ENCODE measurements around the gene PIAS2.

DNA sequence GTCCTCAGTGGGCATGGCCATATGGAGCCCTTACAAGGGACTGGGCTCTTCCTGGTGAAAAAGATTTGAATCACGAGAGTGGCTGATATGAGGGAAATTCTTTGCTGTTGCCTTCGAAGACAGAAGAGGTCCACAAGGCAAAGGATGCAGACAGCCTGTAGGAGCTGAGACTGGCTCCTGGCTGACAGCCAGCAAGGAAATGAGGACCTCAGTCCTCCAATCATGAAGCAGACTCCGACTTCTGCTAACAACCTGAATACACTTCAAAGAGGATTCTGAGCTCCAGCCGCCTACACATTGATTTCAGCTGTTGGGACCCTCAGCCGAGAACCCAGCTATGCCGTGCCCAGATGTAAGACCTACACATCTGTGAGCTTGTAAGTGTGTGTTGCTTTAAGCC is 157.4 kb downstream of the PIAS2 start:
- TF ChIP-seq, protein P1, sequence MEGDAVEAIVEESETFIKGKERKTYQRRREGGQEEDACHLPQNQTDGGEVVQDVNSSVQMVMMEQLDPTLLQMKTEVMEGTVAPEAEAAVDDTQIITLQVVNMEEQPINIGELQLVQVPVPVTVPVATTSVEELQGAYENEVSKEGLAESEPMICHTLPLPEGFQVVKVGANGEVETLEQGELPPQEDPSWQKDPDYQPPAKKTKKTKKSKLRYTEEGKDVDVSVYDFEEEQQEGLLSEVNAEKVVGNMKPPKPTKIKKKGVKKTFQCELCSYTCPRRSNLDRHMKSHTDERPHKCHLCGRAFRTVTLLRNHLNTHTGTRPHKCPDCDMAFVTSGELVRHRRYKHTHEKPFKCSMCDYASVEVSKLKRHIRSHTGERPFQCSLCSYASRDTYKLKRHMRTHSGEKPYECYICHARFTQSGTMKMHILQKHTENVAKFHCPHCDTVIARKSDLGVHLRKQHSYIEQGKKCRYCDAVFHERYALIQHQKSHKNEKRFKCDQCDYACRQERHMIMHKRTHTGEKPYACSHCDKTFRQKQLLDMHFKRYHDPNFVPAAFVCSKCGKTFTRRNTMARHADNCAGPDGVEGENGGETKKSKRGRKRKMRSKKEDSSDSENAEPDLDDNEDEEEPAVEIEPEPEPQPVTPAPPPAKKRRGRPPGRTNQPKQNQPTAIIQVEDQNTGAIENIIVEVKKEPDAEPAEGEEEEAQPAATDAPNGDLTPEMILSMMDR (IDR thresholded peaks at IDR 0.05; ENCODE audit: low read depth, low read length, missing input control) = no peak
- no peak for TF ChIP-seq JUND (IDR thresholded peaks at IDR 0.05)
- no peak for TF ChIP-seq TAF1 (conservative IDR thresholded peaks at IDR 0.05)
- no peak for TF ChIP-seq EGR1 (IDR thresholded peaks at IDR 0.05; ENCODE audit: low read depth in 2 of 2)
- no peak for TF ChIP-seq HNF4A (conservative IDR thresholded peaks at IDR 0.05)
- no peak for TF ChIP-seq RAD21 (IDR thresholded peaks at IDR 0.05)
- TF ChIP-seq, protein P2, sequence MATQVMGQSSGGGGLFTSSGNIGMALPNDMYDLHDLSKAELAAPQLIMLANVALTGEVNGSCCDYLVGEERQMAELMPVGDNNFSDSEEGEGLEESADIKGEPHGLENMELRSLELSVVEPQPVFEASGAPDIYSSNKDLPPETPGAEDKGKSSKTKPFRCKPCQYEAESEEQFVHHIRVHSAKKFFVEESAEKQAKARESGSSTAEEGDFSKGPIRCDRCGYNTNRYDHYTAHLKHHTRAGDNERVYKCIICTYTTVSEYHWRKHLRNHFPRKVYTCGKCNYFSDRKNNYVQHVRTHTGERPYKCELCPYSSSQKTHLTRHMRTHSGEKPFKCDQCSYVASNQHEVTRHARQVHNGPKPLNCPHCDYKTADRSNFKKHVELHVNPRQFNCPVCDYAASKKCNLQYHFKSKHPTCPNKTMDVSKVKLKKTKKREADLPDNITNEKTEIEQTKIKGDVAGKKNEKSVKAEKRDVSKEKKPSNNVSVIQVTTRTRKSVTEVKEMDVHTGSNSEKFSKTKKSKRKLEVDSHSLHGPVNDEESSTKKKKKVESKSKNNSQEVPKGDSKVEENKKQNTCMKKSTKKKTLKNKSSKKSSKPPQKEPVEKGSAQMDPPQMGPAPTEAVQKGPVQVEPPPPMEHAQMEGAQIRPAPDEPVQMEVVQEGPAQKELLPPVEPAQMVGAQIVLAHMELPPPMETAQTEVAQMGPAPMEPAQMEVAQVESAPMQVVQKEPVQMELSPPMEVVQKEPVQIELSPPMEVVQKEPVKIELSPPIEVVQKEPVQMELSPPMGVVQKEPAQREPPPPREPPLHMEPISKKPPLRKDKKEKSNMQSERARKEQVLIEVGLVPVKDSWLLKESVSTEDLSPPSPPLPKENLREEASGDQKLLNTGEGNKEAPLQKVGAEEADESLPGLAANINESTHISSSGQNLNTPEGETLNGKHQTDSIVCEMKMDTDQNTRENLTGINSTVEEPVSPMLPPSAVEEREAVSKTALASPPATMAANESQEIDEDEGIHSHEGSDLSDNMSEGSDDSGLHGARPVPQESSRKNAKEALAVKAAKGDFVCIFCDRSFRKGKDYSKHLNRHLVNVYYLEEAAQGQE (IDR thresholded peaks at IDR 0.05) = no peak
- no peak for TF ChIP-seq YY1 (IDR thresholded peaks at IDR 0.05)
- TF ChIP-seq SP1 (IDR thresholded peaks at IDR 0.05) = no peak

Measured in liver (tissue), 3 donors.